Measurements from ENCODE around the gene ZNF169.

DNA sequence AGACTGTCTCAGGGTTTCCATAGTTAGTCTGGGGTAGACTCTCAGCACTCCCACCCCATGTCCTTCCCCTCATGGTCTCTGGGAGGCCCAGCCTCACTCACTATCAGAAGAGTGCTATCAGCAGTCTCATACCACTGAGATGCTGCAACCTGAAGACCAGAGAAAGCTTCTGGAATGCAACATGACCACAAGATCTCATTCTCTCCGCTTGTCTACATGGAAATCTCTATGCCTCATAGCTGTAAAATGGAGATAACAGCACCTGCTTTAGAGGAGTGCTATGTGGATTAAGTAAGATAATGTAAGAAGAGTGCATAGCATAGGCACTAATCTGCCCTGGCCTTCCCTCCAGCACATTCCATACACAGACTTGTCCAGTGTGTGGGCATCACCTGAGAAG, 47.0 kb upstream of the ZNF169 start:
- no peak for TF ChIP-seq EZH2phosphoT487 (IDR thresholded peaks at IDR 0.05; ENCODE audit: insufficient read depth, low read depth)
- no peak for TF ChIP-seq EZH2 (IDR thresholded peaks at IDR 0.05; ENCODE audit: insufficient read depth, poor library complexity, severe bottlenecking)

All from GM23248 (cell line).